ENCODE data around the gene TCEANC2.
A peak's percentile ranks its signal among the peaks of the same experiment; 100 is the strongest.

Gene TCEANC2

DNA sequence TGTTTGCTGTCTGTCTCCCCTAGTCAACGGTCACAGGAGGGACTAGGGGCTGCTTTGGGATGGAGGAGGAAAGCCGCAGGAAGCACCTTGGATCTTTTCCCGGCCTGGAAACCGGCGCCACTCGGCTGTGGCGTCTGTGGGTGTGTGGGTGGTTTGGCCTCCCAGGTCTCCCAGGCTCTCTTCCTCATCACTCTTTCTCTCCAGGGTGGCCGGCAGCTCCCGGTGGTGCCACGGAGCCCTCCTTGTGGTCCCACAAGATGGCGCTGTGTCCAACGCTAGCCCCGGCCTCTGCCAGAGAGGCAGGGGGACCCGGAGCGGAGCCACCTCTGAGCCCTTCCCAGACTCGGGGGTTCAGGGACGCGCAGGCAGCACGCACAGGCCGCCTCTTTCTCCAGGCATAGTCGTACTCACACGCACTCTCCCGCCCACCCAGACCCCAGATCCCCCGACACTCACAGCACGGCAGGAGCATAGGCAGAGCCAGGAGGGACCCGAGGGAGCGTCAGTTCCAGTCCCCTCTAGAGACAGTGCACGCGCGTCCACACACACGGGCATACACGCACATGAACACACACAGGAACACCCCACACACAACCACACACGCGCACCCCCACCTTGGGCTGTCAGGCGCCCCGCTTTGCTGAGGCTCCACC, 68.2 kb downstream of the TCEANC2 start:
- Histone ChIP-seq H3K4me1 (ENCODE audit: control insufficient read depth in 1 of 2, insufficient read depth in 2 of 2, low read length in 2 of 2) (peaks cover 21 to 28% of the 10 kb centered on the region in 2 donors), H3K27ac (ENCODE audit: low read depth, low read length) (no peak overlapping the region), H3K4me3 (ENCODE audit: low read depth in 1 of 2, low read length in 2 of 2) (peak overlapping the region; percentile 46 to 62), H3K9ac (ENCODE audit: low read depth in 1 of 2, low read length in 2 of 2) (peak overlapping the region in 1 of 2 donors; percentile 51), H3K9me3 (ENCODE audit: control insufficient read depth in 1 of 2, low read length in 2 of 2) (no peaks in the 10 kb centered on the region), H3K27me3 (ENCODE audit: control insufficient read depth in 1 of 2, insufficient read depth in 2 of 2, low read length in 2 of 2) (peaks cover 0 to 8% of the 10 kb centered on the region in 2 donors), H3K36me3 (ENCODE audit: control insufficient read depth in 1 of 2, insufficient read depth in 2 of 2, low read length in 2 of 2) (no peaks in the 10 kb centered on the region)

DNA sequence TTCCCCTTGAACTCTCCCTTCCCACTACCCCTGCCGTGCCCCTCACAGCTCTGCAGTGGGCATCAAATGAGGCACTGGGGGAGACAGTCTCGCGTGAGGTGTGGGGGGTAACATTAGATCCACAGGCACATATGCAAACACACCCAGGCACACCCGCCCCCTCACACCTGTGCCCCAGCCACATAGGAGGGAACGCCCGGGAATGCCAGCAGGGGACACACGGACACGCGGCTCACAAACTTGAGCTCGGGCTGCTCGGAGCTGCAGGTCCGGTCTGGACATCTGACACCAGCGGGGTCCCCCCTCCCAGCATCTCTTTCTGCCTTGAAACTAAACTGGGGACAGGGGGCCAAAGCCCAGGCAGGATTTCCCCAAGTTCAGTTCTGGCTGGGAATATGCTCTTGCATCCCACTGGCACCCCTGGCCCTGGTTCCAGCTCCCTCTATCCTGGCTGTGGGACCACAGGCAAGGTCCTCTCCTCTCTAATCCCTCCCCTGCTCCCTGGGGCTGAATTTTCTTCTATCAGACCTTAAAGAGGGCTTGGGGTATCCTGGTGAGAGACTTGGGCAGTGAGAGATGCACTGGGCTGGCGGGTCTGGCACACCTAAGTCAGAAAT, 68.8 kb downstream of the TCEANC2 start:
- no peaks in the 10 kb centered on the region for H3K9me3 ChIP-seq (ENCODE audit: control insufficient read depth in 1 of 2, low read length in 2 of 2)
- peak overlapping the region in 1 of 2 donors; percentile 51 for H3K9ac ChIP-seq (ENCODE audit: low read depth in 1 of 2, low read length in 2 of 2)
- no peak overlapping the region for H3K27ac ChIP-seq (ENCODE audit: low read depth, low read length)
- peak overlapping the region; percentile 46 to 62 for H3K4me3 ChIP-seq (ENCODE audit: low read depth in 1 of 2, low read length in 2 of 2)
- H3K4me1 ChIP-seq (ENCODE audit: control insufficient read depth in 1 of 2, insufficient read depth in 2 of 2, low read length in 2 of 2): peaks cover 21 to 28% of the 10 kb centered on the region in 2 donors
- H3K27me3 ChIP-seq (ENCODE audit: control insufficient read depth in 1 of 2, insufficient read depth in 2 of 2, low read length in 2 of 2): peaks cover 0 to 8% of the 10 kb centered on the region in 2 donors
- no peaks in the 10 kb centered on the region for H3K36me3 ChIP-seq (ENCODE audit: control insufficient read depth in 1 of 2, insufficient read depth in 2 of 2, low read length in 2 of 2)

DNA sequence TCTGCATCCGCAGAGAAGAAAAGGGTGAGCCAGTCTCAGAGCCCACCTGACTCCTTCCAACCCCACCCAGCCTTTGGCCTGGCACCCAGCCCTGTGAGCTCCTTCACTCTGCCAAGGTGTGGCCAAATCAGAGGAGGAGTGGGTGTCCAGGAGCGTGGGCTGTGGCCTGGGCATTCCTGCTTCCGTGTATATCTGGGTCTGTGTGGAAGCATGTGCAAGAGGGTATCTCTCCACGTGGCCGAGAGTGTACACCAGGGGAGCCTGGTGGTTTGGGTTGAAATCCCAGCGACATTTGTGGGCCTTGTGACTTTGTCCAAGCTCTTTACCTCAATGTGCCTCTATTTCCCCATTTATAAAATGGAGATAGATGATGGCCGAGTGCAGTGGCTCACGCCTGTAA, 69.6 kb downstream of the TCEANC2 start:
- H3K27ac ChIP-seq (ENCODE audit: low read depth, low read length): no peak overlapping the region

DNA sequence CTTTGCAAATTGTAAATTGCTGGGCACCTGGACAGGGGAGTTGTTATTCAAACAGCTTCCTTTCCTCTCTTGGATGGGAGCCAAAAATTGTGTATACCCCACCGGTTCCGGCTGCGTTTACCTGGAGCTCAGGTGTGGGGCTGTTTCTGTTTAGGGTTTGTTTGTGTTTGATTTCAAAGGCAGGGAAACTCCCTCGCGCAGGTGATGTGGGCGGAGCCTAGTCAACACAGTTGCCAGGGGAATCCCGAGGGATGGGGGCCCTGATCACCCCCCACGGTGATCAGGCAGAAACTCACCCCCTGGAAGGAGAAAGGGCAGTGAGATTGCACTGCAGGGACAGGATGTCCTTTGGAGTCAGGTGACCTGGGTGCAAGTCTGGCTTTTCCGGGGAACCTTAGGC, 71.1 kb downstream of the TCEANC2 start:
- Histone ChIP-seq H3K27ac (ENCODE audit: low read depth, low read length) (no peak overlapping the region), H3K9ac (ENCODE audit: low read depth in 1 of 2, low read length in 2 of 2) (no peak overlapping the region), H3K36me3 (ENCODE audit: control insufficient read depth in 1 of 2, insufficient read depth in 2 of 2, low read length in 2 of 2) (no peaks in the 10 kb centered on the region), H3K27me3 (ENCODE audit: control insufficient read depth in 1 of 2, insufficient read depth in 2 of 2, low read length in 2 of 2) (peaks cover 0 to 8% of the 10 kb centered on the region in 2 donors), H3K4me1 (ENCODE audit: control insufficient read depth in 1 of 2, insufficient read depth in 2 of 2, low read length in 2 of 2) (peaks cover 21 to 28% of the 10 kb centered on the region in 2 donors), H3K4me3 (ENCODE audit: low read depth in 1 of 2, low read length in 2 of 2) (no peak overlapping the region), H3K9me3 (ENCODE audit: control insufficient read depth in 1 of 2, low read length in 2 of 2) (no peaks in the 10 kb centered on the region)

More for the DNA sequence above, 69.6 kb downstream of the TCEANC2 start:
- no peak overlapping the region for H3K9ac ChIP-seq (ENCODE audit: low read depth in 1 of 2, low read length in 2 of 2)
- H3K27me3 ChIP-seq (ENCODE audit: control insufficient read depth in 1 of 2, insufficient read depth in 2 of 2, low read length in 2 of 2): peaks cover 0 to 8% of the 10 kb centered on the region in 2 donors
- H3K4me1 ChIP-seq (ENCODE audit: control insufficient read depth in 1 of 2, insufficient read depth in 2 of 2, low read length in 2 of 2): peaks cover 21 to 28% of the 10 kb centered on the region in 2 donors
- H3K4me3 ChIP-seq (ENCODE audit: low read depth in 1 of 2, low read length in 2 of 2): no peak overlapping the region
- no peaks in the 10 kb centered on the region for H3K9me3 ChIP-seq (ENCODE audit: control insufficient read depth in 1 of 2, low read length in 2 of 2)
- H3K36me3 ChIP-seq (ENCODE audit: control insufficient read depth in 1 of 2, insufficient read depth in 2 of 2, low read length in 2 of 2): no peaks in the 10 kb centered on the region

DNA sequence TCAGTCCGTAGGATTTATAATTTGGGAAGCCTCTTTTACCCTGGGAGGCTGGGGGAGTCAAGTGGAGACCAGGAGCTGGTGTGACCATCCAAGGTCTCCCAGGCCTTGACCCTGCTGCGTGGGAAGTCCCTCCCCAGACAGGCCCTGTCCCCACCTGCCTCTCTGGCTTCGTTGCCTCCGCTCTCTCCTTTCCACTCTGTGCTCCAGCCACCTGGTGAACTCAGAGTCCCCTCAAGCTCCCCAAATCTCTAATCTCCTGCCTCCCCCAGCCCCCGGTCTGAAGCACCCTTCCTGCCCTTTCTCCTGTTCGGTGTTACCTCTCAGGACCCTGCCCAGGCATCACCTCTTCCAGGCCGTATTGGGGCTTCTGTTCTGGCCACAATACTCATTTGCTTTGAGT, 71.5 kb downstream of the TCEANC2 start:
- peaks cover 0 to 5% of the 10 kb centered on the region in 2 donors for H3K27me3 ChIP-seq (ENCODE audit: control insufficient read depth in 1 of 2, insufficient read depth in 2 of 2, low read length in 2 of 2)

DNA sequence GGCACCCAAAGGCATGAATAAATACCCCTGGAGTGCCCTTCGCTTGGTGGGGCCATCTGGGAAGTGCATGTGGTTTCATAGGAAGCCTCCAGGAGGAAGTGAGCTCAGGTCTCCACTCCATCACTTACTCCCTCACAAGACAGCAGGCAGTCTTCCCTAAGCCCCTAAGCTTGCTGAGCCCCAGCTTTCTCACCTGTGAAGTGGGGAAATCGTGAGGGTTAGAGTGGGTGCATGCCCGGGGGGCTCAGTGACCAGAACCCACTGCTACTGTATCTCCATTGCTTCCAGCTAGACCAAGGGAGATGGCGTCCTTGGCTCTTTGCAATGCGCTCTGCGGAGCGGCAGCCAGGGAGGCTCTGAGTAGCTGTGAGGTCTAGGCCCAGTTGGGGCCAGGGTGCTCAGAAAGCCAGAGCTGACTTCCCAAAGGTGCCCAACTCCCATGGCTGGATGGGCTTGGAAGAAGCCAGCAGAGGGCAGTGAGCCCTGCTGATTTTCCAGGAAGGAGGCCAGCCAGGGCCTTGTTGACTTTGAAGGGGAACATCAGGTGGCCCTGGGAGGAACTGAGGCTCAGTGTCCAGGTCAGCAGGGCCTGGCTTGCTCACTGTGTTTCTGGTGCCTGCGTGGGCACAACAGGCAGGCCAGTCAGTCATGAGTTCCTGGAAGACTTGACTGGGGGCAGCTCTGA, 72.1 kb downstream of the TCEANC2 start:
- peaks cover 21 to 28% of the 10 kb centered on the region in 2 donors for H3K4me1 ChIP-seq (ENCODE audit: control insufficient read depth in 1 of 2, insufficient read depth in 2 of 2, low read length in 2 of 2)
- H3K27me3 ChIP-seq (ENCODE audit: control insufficient read depth in 1 of 2, insufficient read depth in 2 of 2, low read length in 2 of 2): peaks cover 0 to under 1% of the 10 kb centered on the region in 2 donors
- H3K27ac ChIP-seq (ENCODE audit: low read depth, low read length): no peak overlapping the region
- no peaks in the 10 kb centered on the region for H3K9me3 ChIP-seq (ENCODE audit: control insufficient read depth in 1 of 2, low read length in 2 of 2)
- H3K9ac ChIP-seq (ENCODE audit: low read depth in 1 of 2, low read length in 2 of 2): no peak overlapping the region
- no peak overlapping the region for H3K4me3 ChIP-seq (ENCODE audit: low read depth in 1 of 2, low read length in 2 of 2)
- no peaks in the 10 kb centered on the region for H3K36me3 ChIP-seq (ENCODE audit: control insufficient read depth in 1 of 2, insufficient read depth in 2 of 2, low read length in 2 of 2)

More for the DNA sequence above, 71.5 kb downstream of the TCEANC2 start:
- Histone ChIP-seq H3K4me1 (ENCODE audit: control insufficient read depth in 1 of 2, insufficient read depth in 2 of 2, low read length in 2 of 2) (peaks cover 21 to 28% of the 10 kb centered on the region in 2 donors), H3K36me3 (ENCODE audit: control insufficient read depth in 1 of 2, insufficient read depth in 2 of 2, low read length in 2 of 2) (no peaks in the 10 kb centered on the region), H3K9ac (ENCODE audit: low read depth in 1 of 2, low read length in 2 of 2) (no peak overlapping the region), H3K27ac (ENCODE audit: low read depth, low read length) (no peak overlapping the region), H3K9me3 (ENCODE audit: control insufficient read depth in 1 of 2, low read length in 2 of 2) (no peaks in the 10 kb centered on the region), H3K4me3 (ENCODE audit: low read depth in 1 of 2, low read length in 2 of 2) (no peak overlapping the region)

DNA sequence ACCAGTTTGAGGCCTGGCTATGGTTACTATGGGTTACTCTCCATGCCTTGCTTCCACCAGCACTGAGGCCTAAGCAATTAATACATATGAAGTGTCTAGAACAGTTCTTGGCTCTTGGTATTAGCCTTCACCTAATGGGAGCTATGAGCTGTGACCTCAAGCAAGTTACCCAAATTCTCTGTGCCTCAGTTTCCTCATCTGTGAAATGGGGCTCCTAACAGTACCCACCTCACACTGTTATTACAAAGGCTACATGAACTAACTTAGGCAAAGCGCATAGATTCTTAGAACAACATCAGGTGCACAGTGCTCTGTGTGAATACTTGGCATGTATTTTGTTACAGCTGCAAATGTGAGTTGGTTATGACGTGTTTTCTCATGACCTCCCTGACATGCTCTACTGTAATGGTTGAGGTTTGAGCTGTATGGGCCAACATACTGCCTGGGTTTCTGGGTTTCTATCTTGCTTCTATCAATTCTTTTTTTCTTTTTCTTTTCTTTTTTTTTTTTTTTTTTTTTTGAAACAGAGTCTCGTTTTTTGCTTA, 72.9 kb downstream of the TCEANC2 start:
- Histone ChIP-seq H3K4me1 (ENCODE audit: control insufficient read depth in 1 of 2, insufficient read depth in 2 of 2, low read length in 2 of 2) (peaks cover 16 to 24% of the 10 kb centered on the region in 2 donors), H3K9me3 (ENCODE audit: control insufficient read depth in 1 of 2, low read length in 2 of 2) (no peaks in the 10 kb centered on the region), H3K36me3 (ENCODE audit: control insufficient read depth in 1 of 2, insufficient read depth in 2 of 2, low read length in 2 of 2) (no peaks in the 10 kb centered on the region), H3K27ac (ENCODE audit: low read depth, low read length) (no peak overlapping the region), H3K27me3 (ENCODE audit: control insufficient read depth in 1 of 2, insufficient read depth in 2 of 2, low read length in 2 of 2) (no peaks in the 10 kb centered on the region), H3K4me3 (ENCODE audit: low read depth in 1 of 2, low read length in 2 of 2) (no peak overlapping the region), H3K9ac (ENCODE audit: low read depth in 1 of 2, low read length in 2 of 2) (no peak overlapping the region)

DNA sequence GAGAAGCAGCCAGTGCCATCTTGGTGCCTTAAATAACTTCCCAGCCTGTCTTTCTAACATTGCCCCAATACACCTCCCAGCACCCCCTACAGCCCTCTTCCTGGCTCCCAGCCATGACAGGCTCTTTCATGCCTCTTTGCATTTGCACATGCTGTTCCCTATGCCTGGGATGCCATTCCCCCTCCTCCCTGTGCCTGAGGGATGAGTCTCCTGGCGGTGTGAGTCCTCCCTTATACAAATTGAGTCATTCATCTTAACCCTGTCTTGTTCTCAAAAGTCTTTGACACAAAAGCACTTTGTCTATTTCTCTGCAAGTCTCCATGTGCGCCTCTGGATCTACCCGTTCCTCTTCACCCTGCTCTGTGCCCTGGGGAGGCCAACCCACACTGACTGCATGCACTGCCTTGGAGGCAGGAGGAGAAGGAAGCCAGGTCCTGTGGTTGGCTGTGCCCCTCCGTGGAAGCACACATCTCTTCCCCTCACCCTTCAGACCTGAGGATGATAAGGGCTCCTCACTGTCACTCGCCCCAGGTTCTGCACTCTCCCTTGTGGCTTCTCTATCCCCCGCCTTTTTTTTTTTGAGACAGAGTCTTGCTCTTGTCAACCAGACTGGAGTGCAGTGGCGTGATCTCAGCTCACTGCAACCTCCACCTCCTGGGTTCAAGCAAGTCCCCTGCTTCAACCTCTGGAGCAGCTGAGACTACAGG, 74.3 kb downstream of the TCEANC2 start:
- Histone ChIP-seq H3K4me1 (ENCODE audit: control insufficient read depth in 1 of 2, insufficient read depth in 2 of 2, low read length in 2 of 2) (peaks cover 9 to 15% of the 10 kb centered on the region in 2 donors), H3K4me3 (ENCODE audit: low read depth in 1 of 2, low read length in 2 of 2) (no peak overlapping the region), H3K9ac (ENCODE audit: low read depth in 1 of 2, low read length in 2 of 2) (no peak overlapping the region), H3K36me3 (ENCODE audit: control insufficient read depth in 1 of 2, insufficient read depth in 2 of 2, low read length in 2 of 2) (no peaks in the 10 kb centered on the region), H3K27me3 (ENCODE audit: control insufficient read depth in 1 of 2, insufficient read depth in 2 of 2, low read length in 2 of 2) (no peaks in the 10 kb centered on the region), H3K9me3 (ENCODE audit: control insufficient read depth in 1 of 2, low read length in 2 of 2) (no peaks in the 10 kb centered on the region), H3K27ac (ENCODE audit: low read depth, low read length) (no peak overlapping the region)

DNA sequence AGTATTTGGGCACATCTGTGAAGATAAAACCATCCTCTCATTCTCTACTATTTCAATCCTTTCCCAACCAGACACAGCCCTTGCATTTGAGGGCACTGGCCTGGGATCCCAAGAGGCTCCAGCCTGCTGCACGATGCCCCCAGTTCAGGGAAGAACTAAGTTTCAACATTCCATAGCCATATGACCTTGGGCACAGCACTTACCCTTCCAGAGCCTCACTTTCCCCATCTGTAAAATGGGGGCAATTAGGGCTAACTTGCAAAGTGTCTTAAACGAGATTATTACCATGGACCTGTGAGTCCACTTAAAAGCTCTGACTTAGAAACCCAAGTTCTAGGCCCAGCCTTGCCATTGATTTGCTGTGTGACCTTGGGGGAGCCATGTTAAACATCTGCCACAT, 76.5 kb downstream of the TCEANC2 start:
- Histone ChIP-seq H3K4me3 (ENCODE audit: low read depth in 1 of 2, low read length in 2 of 2) (no peak overlapping the region), H3K4me1 (ENCODE audit: control insufficient read depth in 1 of 2, insufficient read depth in 2 of 2, low read length in 2 of 2) (peaks cover under 1 to 5% of the 10 kb centered on the region in 2 donors), H3K27me3 (ENCODE audit: control insufficient read depth in 1 of 2, insufficient read depth in 2 of 2, low read length in 2 of 2) (no peaks in the 10 kb centered on the region), H3K9me3 (ENCODE audit: control insufficient read depth in 1 of 2, low read length in 2 of 2) (no peaks in the 10 kb centered on the region), H3K9ac (ENCODE audit: low read depth in 1 of 2, low read length in 2 of 2) (no peak overlapping the region), H3K36me3 (ENCODE audit: control insufficient read depth in 1 of 2, insufficient read depth in 2 of 2, low read length in 2 of 2) (no peaks in the 10 kb centered on the region), H3K27ac (ENCODE audit: low read depth, low read length) (no peak overlapping the region)

Measured in duodenal mucosa (tissue), 2 donors.